Activated naive CD8-positive, alpha-beta T cell treated with anti-CD3 and anti-CD28 coated beads, Interleukin-2, amount 10 ng/mL, durations not matched to agents 7 days and 5 days (primary cell): ENCODE results near the gene MED16. TPM values are rescaled to one million over a fixed set of nuclear protein-coding genes. Genes with fewer than 3 reads are reported as not detected.
"Not testable (repeated sequence)": the region's sequence is repeated elsewhere in the genome, so short reads cannot be mapped to it uniquely, and the experiment has no call there.

ENCODE experiments used
- ATAC-seq: fragments of 150-1000 bp; cut with Tn5 transposase; one replicate; pipeline ENCODE4 v1.10.0; 2021; ENCODE audit warnings: low read depth, moderate library complexity
- POLR2A ChIA-PET: fragments of 350-600 bp; sonication (Branson Sonifier 250); formaldehyde crosslinking; loops from one replicate; lab custom pipeline; 2021; ENCODE audit warnings: antibody characterized with exemption; lab: Charles Lee
- DNase-seq: peaks from one replicate; pipeline ENCODE4 v3.0.0; 2021
- H3K27ac Mint-ChIP-seq: one replicate; pipeline ENCODE4 v1.8.0; 2022; ENCODE audit warnings: mild to moderate bottlenecking, mixed read lengths
- H3K27me3 Mint-ChIP-seq: one replicate; pipeline ENCODE4 v1.8.0; 2022; ENCODE audit warnings: mild to moderate bottlenecking, moderate library complexity, mixed read lengths
- H3K36me3 Mint-ChIP-seq: one replicate; pipeline ENCODE4 v1.8.0; 2021; ENCODE audit warnings: mild to moderate bottlenecking, mixed read lengths
- H3K4me1 Mint-ChIP-seq: one replicate; pipeline ENCODE4 v1.8.0; 2021; ENCODE audit warnings: mixed read lengths
- H3K4me3 Mint-ChIP-seq: one replicate; pipeline ENCODE4 v1.8.0; 2022; ENCODE audit warnings: mild to moderate bottlenecking, moderate library complexity, mixed read lengths
- H3K9me3 Mint-ChIP-seq: one replicate; pipeline ENCODE4 v1.8.0; 2021; ENCODE audit warnings: mixed read lengths
- total RNA-seq, 2 experiments: library from RNA; stranded (reverse); gene quantifications; one replicate each; pipeline ENCODE4 v1.2.3, GENCODE V29; 2021

Gene MED16
- total RNA-seq, 2 experiments from 2014 or later, result 53.6 to 72.7 TPM

DNA sequence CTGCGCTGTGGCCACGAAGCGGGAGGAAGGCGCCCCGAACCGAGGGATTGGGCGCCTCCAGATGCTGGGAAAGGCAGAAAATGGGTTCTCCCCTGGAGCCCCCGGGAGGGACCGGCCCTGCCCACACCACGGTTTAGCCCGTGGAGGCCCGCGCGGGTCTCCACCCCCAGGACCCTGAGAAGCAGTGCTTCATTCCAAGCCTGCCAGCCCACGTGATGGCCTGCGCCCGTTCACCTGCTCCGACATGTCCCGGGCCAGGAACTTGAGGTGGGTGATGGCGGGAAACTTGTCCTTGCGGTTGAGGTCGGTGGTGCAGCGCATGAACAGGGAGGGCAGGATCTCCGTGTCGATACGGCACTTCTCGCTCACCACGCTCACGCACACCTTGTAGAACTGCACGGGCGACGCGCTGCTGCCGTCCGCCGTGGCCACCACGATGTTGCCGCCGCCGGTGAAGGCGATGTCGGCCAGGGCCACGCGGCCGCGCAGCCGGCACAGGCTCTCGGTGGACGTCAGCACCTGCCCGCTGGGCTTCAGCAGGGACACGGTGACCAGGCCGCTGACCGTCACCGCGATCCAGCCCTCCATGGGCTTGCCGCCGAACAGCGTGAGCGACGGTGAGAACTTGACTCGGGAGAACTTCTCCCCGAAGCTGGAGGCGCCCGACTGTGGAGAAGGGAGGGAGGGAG is 7.3 kb downstream of the MED16 start:
- no peaks in the 10 kb centered on the region for H3K9me3 Mint-ChIP-seq
- H3K4me1 Mint-ChIP-seq, result peaks cover 4% of the 10 kb centered on the region
- POLR2A ChIA-PET, result no interaction called here
- H3K36me3 Mint-ChIP-seq, result peaks cover 7% of the 10 kb centered on the region
- H3K4me3 Mint-ChIP-seq, result no peak overlapping the region
- no peak for ATAC-seq
- H3K27ac Mint-ChIP-seq, result no peak overlapping the region
- no peak for DNase-seq
- no peaks in the 10 kb centered on the region for H3K27me3 Mint-ChIP-seq

DNA sequence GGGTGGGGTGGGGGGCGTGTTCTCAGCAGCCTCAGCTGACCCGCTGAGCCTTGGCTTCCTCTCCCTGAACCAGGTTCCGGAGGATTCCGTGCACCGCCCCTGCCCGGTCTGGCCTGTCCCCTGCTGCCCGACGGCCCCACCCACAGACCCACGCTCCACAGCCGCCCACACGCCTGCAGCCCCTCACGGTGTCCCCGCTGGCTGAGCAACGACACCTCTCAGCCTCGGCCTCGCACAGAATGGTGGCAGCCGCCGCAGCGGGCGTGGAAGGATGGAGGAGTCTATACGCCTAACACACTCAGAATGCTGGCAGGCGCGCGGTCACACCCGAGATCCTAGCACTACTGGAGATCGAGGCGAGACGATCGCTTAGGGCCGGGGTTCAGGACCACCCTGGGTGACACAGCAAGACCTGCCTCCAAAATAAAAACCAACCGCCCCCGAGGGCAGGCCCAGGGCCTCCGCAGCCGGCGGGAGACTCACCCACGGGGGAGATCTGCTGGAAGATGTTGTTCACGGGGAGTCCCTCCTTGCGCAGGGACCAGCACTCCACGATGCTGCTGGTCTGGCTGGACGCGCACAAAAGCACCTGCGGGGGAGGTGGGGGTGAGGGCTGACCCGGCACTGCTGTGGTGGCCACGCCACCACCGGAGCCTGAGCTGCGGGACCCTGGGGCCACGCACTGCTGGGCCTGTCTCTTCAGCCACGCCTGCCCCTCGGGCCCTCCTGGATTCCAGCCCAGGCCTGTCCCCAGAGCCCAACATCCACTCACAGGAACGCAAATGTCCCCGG is 8.4 kb downstream of the MED16 start:
- Mint-ChIP-seq H3K27me3 (no peaks in the 10 kb centered on the region), H3K9me3 (no peaks in the 10 kb centered on the region), H3K36me3 (peaks cover 7% of the 10 kb centered on the region), H3K27ac (no peak overlapping the region), H3K4me3 (no peak overlapping the region), H3K4me1 (peaks cover 4% of the 10 kb centered on the region)
- ATAC-seq, result no peak
- POLR2A ChIA-PET, result no interaction called here
- DNase-seq, result no peak

DNA sequence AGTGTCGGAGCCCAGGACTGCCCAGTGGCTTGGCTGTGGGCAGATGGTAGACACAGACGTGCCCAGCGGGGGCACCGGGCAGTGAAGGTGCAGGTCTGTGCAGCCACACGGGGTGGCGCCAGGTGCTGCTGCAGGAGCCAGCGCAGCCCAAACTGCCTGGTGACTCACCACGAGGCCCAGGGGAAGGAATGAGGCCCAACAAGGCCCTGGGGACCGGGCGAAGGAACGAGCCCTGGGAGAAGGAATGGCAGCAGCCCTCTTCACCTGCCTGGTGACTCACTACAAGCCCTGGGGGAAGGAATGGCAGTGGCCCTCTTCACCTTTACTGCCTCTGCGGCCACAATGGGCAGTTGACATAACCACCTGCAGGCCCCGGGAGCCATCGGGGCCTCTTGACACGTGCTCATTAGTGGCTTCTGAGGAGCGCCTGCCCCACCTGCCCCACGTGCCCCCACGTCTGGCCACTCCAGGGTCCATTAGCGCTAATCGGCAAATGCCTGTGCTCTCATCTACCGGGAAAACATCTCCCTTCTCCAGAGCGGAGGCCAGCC is 9.3 kb downstream of the MED16 start:
- no peaks in the 10 kb centered on the region for H3K4me1 Mint-ChIP-seq
- H3K9me3 Mint-ChIP-seq, result no peaks in the 10 kb centered on the region
- H3K36me3 Mint-ChIP-seq, result peaks cover 9% of the 10 kb centered on the region
- H3K27me3 Mint-ChIP-seq, result no peaks in the 10 kb centered on the region
- H3K27ac Mint-ChIP-seq, result no peak overlapping the region
- no peak overlapping the region for H3K4me3 Mint-ChIP-seq
- POLR2A ChIA-PET, result interaction anchor here (1.2 to 2.1 kb wide), 2 partner anchors 10 kb away, joined by 3 to 4 read pairs; partner anchors contain the start of genes MED16 and RNU6-9
- DNase-seq, result no peak
- no peak for ATAC-seq

- no peak overlapping the region for H3K27ac Mint-ChIP-seq
- no peak for DNase-seq
- no peaks in the 10 kb centered on the region for H3K4me1 Mint-ChIP-seq
- no peak for ATAC-seq
- POLR2A ChIA-PET, result interaction anchor here (1.2 to 2.1 kb wide), 2 partner anchors 10 kb away, joined by 3 to 4 read pairs; partner anchors contain the start of genes MED16 and RNU6-9
- H3K9me3 Mint-ChIP-seq, result no peaks in the 10 kb centered on the region
- no peak overlapping the region for H3K4me3 Mint-ChIP-seq
- peaks cover 9% of the 10 kb centered on the region for H3K36me3 Mint-ChIP-seq
- no peaks in the 10 kb centered on the region for H3K27me3 Mint-ChIP-seq
Observed at GRCh38 chr19:882871-883497, 10.0 kb downstream of the MED16 start.

DNA sequence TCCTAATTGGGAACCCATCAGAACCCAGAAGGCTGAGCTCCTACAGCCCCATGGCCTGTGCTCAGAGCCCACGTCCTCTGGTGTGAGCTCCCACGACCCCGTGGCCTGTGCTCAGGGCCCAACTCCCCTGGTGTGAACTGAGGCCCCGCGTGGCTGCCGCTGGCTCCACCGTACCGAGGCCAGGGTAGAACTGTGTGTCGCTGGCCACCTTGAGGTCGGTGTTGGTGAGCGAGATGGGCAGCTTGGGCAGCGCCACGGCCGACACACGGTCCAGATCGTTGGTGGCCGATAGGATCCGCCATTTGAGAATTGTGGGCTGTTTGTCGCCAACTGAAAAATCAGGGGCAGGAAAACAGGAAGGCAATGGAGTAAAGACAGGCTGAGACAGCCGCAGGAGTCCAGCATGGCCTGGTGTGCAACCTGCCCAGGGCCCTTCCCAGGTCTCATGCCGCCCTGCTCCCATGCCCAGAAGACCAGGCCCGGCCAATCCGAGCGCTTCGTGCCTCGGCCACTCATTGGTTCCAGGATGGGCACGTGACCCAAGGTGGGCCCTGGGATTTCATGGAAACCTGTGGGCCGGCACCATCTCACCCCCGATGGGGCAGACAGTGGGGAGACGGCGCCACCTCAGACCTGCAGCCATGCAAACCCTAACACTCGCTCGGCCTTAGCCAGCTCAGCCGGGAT is 11.5 kb downstream of the MED16 start:
- H3K27ac Mint-ChIP-seq, result no peak overlapping the region
- H3K4me3 Mint-ChIP-seq, result no peak overlapping the region
- ATAC-seq (no peak), DNase-seq (no peak)
- POLR2A ChIA-PET, result interaction anchor here (2.1 kb wide), 1 partner anchor 8 kb away, joined by 4 read pairs; no protein-coding TSS in a partner anchor
- H3K36me3 Mint-ChIP-seq, result peaks cover 7% of the 10 kb centered on the region
- H3K9me3 Mint-ChIP-seq, result no peaks in the 10 kb centered on the region
- no peaks in the 10 kb centered on the region for H3K4me1 Mint-ChIP-seq
- H3K27me3 Mint-ChIP-seq, result no peaks in the 10 kb centered on the region

DNA sequence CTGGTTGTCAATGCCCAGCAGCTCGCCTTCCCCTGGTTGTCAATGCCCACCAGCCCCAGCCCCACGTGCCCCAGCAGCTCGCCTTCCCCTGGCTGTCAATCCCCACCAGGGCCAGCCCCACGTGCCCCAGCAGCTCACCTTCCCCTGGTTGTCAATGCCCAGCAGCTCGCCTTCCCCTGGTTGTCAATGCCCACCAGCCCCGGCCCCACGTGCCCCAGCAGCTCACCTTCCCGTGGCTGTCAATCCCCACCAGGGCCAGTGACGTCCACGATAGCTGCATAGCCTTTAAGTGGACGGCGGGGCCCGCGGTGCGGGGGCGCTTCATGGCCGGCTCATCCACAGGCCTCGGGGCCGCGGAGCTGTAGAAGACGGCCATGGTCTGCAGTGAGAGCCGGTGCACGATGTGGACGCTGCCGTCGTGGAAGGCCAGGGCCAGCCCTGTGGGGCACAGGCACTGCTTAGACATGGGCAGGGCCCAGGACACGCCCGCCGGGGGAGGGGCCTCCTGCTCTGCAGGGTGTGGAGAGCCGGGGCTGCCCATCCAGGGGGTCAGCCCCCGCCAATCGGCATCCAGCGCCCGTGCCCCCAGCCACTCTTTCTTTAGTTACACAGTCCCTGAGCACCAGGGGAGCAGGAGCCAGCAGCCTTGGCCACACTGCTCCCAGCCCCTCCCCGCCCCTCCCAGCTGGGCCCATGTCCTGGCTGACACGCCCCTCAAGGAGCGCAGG is 13.1 kb downstream of the MED16 start:
- no peak for ATAC-seq
- DNase-seq, result no peak
- Mint-ChIP-seq H3K27ac (no peak overlapping the region), H3K4me1 (no peaks in the 10 kb centered on the region), H3K27me3 (no peaks in the 10 kb centered on the region), H3K9me3 (no peaks in the 10 kb centered on the region), H3K4me3 (no peak overlapping the region), H3K36me3 (peaks cover 5% of the 10 kb centered on the region)
- POLR2A ChIA-PET, result no interaction called here

GRCh38 chr19:878751-879561 is 14.0 kb downstream of the MED16 start:
- POLR2A ChIA-PET, result interaction anchor here (0.6 to 1.5 kb wide), 3 partner anchors 28 to 195 kb away, joined by 3 to 4 read pairs (median 3); no protein-coding TSS in a partner anchor

GRCh38 chr19:877992-878660 is 14.9 kb downstream of the MED16 start:
- not testable (repeated sequence) for H3K36me3 Mint-ChIP-seq, H3K27me3 Mint-ChIP-seq, H3K4me1 Mint-ChIP-seq, ATAC-seq, H3K9me3 Mint-ChIP-seq, H3K27ac Mint-ChIP-seq, H3K4me3 Mint-ChIP-seq, DNase-seq
- POLR2A ChIA-PET, result interaction anchor here (1.1 to 1.5 kb wide), 2 partner anchors 29 to 31 kb away, joined by 3 to 4 read pairs; no protein-coding TSS in a partner anchor

More at GRCh38 chr19:878751-879561, 14.0 kb downstream of the MED16 start:
- H3K4me3 Mint-ChIP-seq, DNase-seq, H3K36me3 Mint-ChIP-seq, ATAC-seq, H3K4me1 Mint-ChIP-seq, H3K27me3 Mint-ChIP-seq, H3K9me3 Mint-ChIP-seq: not testable (repeated sequence)
- peak overlapping the region; percentile 52 for H3K27ac Mint-ChIP-seq

DNA sequence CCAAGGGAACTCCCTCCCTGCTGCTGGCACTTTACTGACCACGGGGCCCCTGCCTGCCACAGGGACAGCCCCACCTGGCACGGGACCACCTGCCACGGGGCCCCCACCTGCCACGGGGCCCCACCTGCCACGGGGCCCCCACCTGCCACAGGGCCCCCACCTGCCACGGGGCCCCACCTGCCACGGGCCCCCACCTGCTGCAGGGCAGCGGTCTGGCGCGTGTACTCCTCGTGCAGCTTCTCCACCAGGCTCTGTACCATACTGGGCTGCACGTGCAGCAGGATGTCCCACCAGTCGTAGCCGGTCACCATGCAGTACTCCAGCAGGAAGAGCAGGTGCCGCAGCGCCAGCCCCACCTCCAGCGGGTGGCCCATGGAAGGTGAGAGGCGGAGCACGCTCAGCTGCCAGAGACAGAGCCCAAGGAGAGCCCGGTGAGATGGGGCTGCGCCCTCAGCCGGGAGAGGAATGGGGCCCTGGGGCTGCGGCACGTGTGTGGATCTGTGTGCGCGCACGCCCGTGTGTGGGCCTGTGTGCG is 16.1 kb downstream of the MED16 start:
- DNase-seq (no peak), ATAC-seq (no peak)
- Mint-ChIP-seq H3K4me3 (no peak overlapping the region), H3K9me3 (no peaks in the 10 kb centered on the region), H3K4me1 (peaks cover 5% of the 10 kb centered on the region), H3K27me3 (no peaks in the 10 kb centered on the region), H3K36me3 (peaks cover 3% of the 10 kb centered on the region), H3K27ac (no peak overlapping the region)
- POLR2A ChIA-PET, result no interaction called here

DNA sequence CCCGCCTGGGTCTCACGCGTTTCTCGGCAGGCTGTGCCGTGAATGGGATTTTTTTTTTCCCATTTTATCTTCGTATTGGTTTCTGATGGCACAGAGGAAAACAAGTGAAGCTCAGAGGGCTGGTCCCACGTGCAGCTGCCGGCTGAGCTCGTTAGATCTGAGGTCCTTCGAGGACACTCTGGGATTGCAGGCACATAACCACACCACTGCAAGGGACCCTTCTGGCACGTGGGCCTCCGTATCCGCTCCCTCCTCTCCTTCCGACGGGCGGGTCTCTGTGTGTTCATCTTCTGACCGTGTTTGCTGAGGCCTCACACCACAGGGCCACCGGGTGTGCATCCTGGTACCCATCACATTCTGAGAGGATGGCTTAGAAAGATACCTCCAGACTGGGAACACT is 16.9 kb downstream of the MED16 start:
- Mint-ChIP-seq H3K4me1 (peaks cover 7% of the 10 kb centered on the region), H3K36me3 (peaks cover 4% of the 10 kb centered on the region), H3K9me3 (no peaks in the 10 kb centered on the region), H3K27ac (no peak overlapping the region), H3K4me3 (no peak overlapping the region), H3K27me3 (no peaks in the 10 kb centered on the region)
- ATAC-seq, result no peak
- POLR2A ChIA-PET, result no interaction called here
- no peak for DNase-seq

- POLR2A ChIA-PET, result interaction anchor here (2.1 kb wide), 1 partner anchor 17 kb away, joined by 6 read pairs; the partner anchor contains the start of gene MED16
- H3K27me3 Mint-ChIP-seq, result no peaks in the 10 kb centered on the region
- DNase-seq (no peak), ATAC-seq (no peak)
- peaks cover 6% of the 10 kb centered on the region for H3K36me3 Mint-ChIP-seq
- peaks cover 7% of the 10 kb centered on the region for H3K4me1 Mint-ChIP-seq
- no peaks in the 10 kb centered on the region for H3K9me3 Mint-ChIP-seq
- no peak overlapping the region for H3K4me3 Mint-ChIP-seq
- H3K27ac Mint-ChIP-seq, result no peak overlapping the region
Observed at GRCh38 chr19:875265-875879, 17.6 kb downstream of the MED16 start.
